ENCODE data around the gene YBX1. TPM values are rescaled to one million over a fixed set of nuclear protein-coding genes. Genes with fewer than 3 reads are reported as not detected.
A peak's percentile ranks its signal among the peaks of the same experiment; 100 is the strongest.

YBX1 gene
- total and polyA plus RNA-seq, 2 of the 13 experiments (the other 11 are each of a cell fraction or from before 2014, with no cell fraction given) = 339 to 628 TPM

DNA sequence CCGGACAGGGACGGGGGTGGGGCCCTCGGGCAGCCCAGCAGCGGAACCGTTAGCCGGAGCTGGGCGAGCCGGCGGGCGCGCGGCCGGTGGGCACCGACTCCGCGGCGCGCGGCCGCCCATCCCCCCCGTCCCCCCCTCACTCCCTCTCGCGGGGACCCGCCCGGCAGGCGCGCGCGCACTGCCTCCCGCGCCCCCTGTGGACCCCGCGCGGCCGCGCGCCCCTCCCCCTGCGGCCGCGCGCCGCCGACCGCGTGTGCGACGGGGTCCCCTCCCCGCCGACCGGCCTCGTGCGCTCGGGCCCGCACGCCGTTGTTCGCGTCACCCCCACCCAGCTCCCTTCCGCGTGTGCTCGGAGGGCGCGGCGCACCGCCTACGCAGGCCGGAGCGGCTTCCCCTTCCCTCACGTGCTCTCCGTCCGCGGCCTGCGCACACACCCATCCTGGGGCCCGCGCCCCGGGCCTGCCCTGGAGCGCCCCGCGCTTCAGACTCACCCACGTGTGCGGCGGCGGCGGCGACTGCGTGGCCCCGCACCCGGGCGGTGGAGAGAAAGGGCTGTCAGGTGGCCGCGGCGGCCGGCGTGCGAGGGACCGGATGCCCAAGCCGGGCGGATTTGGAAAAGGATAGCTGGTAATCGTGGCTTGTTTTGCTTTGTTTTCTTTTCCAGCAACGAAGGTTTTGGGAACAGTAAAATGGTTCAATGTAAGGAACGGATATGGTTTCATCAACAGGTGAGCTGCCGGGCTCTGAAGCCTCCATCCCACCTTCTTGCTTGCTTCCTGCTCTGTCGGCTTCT is 717 bp downstream of the YBX1 start (continued):
- TF ChIP-seq, protein P1, sequence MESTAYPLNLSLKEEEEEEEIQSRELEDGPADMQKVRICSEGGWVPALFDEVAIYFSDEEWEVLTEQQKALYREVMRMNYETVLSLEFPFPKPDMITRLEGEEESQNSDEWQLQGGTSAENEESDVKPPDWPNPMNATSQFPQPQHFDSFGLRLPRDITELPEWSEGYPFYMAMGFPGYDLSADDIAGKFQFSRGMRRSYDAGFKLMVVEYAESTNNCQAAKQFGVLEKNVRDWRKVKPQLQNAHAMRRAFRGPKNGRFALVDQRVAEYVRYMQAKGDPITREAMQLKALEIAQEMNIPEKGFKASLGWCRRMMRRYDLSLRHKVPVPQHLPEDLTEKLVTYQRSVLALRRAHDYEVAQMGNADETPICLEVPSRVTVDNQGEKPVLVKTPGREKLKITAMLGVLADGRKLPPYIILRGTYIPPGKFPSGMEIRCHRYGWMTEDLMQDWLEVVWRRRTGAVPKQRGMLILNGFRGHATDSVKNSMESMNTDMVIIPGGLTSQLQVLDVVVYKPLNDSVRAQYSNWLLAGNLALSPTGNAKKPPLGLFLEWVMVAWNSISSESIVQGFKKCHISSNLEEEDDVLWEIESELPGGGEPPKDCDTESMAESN (CRISPR knock-in tag; conservative IDR thresholded peaks at IDR 0.05) = 0 out of 2 replicates have a peak, but pooled peaks have one; percentile 28
- TF ChIP-seq, protein P2, sequence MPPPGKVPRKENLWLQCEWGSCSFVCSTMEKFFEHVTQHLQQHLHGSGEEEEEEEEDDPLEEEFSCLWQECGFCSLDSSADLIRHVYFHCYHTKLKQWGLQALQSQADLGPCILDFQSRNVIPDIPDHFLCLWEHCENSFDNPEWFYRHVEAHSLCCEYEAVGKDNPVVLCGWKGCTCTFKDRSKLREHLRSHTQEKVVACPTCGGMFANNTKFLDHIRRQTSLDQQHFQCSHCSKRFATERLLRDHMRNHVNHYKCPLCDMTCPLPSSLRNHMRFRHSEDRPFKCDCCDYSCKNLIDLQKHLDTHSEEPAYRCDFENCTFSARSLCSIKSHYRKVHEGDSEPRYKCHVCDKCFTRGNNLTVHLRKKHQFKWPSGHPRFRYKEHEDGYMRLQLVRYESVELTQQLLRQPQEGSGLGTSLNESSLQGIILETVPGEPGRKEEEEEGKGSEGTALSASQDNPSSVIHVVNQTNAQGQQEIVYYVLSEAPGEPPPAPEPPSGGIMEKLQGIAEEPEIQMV (CRISPR knock-in tag; IDR thresholded peaks at IDR 0.05; ENCODE audit: low read depth) = 0 out of 2 replicates have a peak, but pooled peaks have one; percentile 18
- TF ChIP-seq MTF2 (CRISPR knock-in tag; IDR thresholded peaks at IDR 0.05; ENCODE audit: borderline replicate concordance) = no peak
- TF ChIP-seq ZNF792 (CRISPR knock-in tag; IDR thresholded peaks at IDR 0.05) = no peak
- peak; percentile 67 for TF ChIP-seq GABPB1 (CRISPR knock-in tag; IDR thresholded peaks at IDR 0.05)
- peak; percentile 28; the same call in 1 of the 2 replicates for TF ChIP-seq CREB1 (IDR thresholded peaks at IDR 0.05)
- no peak for TF ChIP-seq CREB1 (CRISPR knock-in tag; IDR thresholded peaks at IDR 0.05)
- peak; percentile 89 for TF ChIP-seq ZFY (CRISPR knock-in tag; IDR thresholded peaks at IDR 0.05)
- TF ChIP-seq NCOA2 (CRISPR knock-in tag; IDR thresholded peaks at IDR 0.05) = peak; percentile 17; the same call in 1 of the 2 replicates
- TF ChIP-seq, protein P3, sequence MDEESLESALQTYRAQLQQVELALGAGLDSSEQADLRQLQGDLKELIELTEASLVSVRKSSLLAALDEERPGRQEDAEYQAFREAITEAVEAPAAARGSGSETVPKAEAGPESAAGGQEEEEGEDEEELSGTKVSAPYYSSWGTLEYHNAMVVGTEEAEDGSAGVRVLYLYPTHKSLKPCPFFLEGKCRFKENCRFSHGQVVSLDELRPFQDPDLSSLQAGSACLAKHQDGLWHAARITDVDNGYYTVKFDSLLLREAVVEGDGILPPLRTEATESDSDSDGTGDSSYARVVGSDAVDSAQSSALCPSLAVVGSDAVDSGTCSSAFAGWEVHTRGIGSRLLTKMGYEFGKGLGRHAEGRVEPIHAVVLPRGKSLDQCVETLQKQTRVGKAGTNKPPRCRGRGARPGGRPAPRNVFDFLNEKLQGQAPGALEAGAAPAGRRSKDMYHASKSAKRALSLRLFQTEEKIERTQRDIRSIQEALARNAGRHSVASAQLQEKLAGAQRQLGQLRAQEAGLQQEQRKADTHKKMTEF (CRISPR knock-in tag; IDR thresholded peaks at IDR 0.05) = peak; percentile 58; the same call in 1 of the 2 replicates
- peak; percentile 79 for TF ChIP-seq HNRNPLL (IDR thresholded peaks at IDR 0.05; ENCODE audit: low read depth, low read length, poor library complexity, severe bottlenecking)
- peak; percentile 75 for TF ChIP-seq KDM5B (CRISPR knock-in tag; IDR thresholded peaks at IDR 0.05; ENCODE audit: borderline replicate concordance)
- TF ChIP-seq, protein P4, sequence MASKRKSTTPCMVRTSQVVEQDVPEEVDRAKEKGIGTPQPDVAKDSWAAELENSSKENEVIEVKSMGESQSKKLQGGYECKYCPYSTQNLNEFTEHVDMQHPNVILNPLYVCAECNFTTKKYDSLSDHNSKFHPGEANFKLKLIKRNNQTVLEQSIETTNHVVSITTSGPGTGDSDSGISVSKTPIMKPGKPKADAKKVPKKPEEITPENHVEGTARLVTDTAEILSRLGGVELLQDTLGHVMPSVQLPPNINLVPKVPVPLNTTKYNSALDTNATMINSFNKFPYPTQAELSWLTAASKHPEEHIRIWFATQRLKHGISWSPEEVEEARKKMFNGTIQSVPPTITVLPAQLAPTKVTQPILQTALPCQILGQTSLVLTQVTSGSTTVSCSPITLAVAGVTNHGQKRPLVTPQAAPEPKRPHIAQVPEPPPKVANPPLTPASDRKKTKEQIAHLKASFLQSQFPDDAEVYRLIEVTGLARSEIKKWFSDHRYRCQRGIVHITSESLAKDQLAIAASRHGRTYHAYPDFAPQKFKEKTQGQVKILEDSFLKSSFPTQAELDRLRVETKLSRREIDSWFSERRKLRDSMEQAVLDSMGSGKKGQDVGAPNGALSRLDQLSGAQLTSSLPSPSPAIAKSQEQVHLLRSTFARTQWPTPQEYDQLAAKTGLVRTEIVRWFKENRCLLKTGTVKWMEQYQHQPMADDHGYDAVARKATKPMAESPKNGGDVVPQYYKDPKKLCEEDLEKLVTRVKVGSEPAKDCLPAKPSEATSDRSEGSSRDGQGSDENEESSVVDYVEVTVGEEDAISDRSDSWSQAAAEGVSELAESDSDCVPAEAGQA (IDR thresholded peaks at IDR 0.05; ENCODE audit: low read depth) = no peak
- TF ChIP-seq, protein P4 (CRISPR knock-in tag; IDR thresholded peaks at IDR 0.05; ENCODE audit: borderline replicate concordance) = 0 out of 2 replicates have a peak, but pooled peaks have one; percentile 65
- peak; percentile 31; the same call in 1 of the 2 replicates for TF ChIP-seq SIN3A (IDR thresholded peaks at IDR 0.05; ENCODE audit: borderline replicate concordance, low read depth, low read length)
- peak; percentile 37 for TF ChIP-seq YY1 (IDR thresholded peaks at IDR 0.05; ENCODE audit: insufficient read depth, insufficient replicate concordance, low read depth, low read length)
- TF ChIP-seq RBFOX2 (IDR thresholded peaks at IDR 0.05; ENCODE audit: low read depth, low read length) = peak; percentile 72
- TF ChIP-seq, protein P5, sequence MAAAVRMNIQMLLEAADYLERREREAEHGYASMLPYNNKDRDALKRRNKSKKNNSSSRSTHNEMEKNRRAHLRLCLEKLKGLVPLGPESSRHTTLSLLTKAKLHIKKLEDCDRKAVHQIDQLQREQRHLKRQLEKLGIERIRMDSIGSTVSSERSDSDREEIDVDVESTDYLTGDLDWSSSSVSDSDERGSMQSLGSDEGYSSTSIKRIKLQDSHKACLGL (CRISPR knock-in tag; IDR thresholded peaks at IDR 0.05) = peak; percentile 89

Measured in HepG2 (cell line).